HEK293 (cell line): ENCODE data around the gene EBP.

Experiments
- CTCF ChIA-PET: fragments of 350-600 bp; formaldehyde crosslinking; extraction: SDS; loops from one replicate; lab custom pipeline; 2021; ENCODE audit warnings: antibody characterized with exemption; lab: Yijun Ruan, JAX
- POLR2A ChIA-PET: fragments of 300-600 bp; formaldehyde crosslinking; extraction: SDS; loops from one replicate; lab custom pipeline; 2020; ENCODE audit warnings: antibody characterized with exemption, inconsistent platforms; lab: Yijun Ruan, JAX
- H3K27ac ChIP-seq: fragments of 200-500 bp; sonication (Bioruptor generic); 2 replicates; pipeline ENCODE4 v1.5.1; 2014; ENCODE audit warnings: low read depth, low read length, control low read depth, inconsistent platforms; ENCODE audit errors: extremely low read depth
- H3K36me3 ChIP-seq, 2 experiments: fragments of 200-500 bp in 1 of 2; sonication (Bioruptor generic) in 1 of 2; 1 replicate in 1 of 2; 2 replicates in 1 of 2; pipeline ENCODE4 v1.5.1; 2014 to 2017; ENCODE audit warnings: inconsistent platforms in 2 of 2, low read length in 2 of 2; ENCODE audit not compliant: control insufficient read depth in 2 of 2, insufficient read depth in 1 of 2
- H3K4me1 ChIP-seq: fragments of 200-500 bp; sonication (Bioruptor generic); 2 replicates; pipeline ENCODE4 v1.5.1; 2014; ENCODE audit warnings: mild to moderate bottlenecking, low read length, inconsistent platforms; ENCODE audit not compliant: control insufficient read depth, insufficient read depth
- H3K4me3 ChIP-seq: 2 replicates; pipeline ENCODE4 v1.5.1; 2011; ENCODE audit warnings: low read depth, mild to moderate bottlenecking, control low read depth, low read length, moderate library complexity
- H3K9me3 ChIP-seq: fragments of 200-500 bp; sonication (Bioruptor generic); 2 replicates; pipeline ENCODE4 v1.5.1; 2014; ENCODE audit warnings: low read depth, low read length, inconsistent platforms; ENCODE audit not compliant: control insufficient read depth, insufficient read depth
- KLF1 ChIP-seq: fragments of 450-650 bp; formaldehyde crosslinking; IDR thresholded peaks from 2 replicates; pipeline ENCODE4 v1.5.1; 2016; ENCODE audit warnings: missing biosample characterization, missing genetic modification characterization
- MEIS1 ChIP-seq: sonication (generic); formaldehyde crosslinking; IDR thresholded peaks from 2 replicates; pipeline ENCODE4 v1.8.1; 2022; ENCODE audit warnings: missing genetic modification reagents, mild to moderate bottlenecking, borderline replicate concordance
- PRDM1 ChIP-seq: fragments of 450-650 bp; formaldehyde crosslinking; IDR thresholded peaks from 2 replicates; pipeline ENCODE4; 2016; ENCODE audit warnings: missing biosample characterization, missing genetic modification characterization
- PRDM10 ChIP-seq: fragments of 450-650 bp; formaldehyde crosslinking; IDR thresholded peaks from 2 replicates; pipeline ENCODE4 v1.5.1; 2016; ENCODE audit warnings: missing biosample characterization, missing genetic modification characterization
- RBAK ChIP-seq: fragments of 450-650 bp; formaldehyde crosslinking; IDR thresholded peaks from 2 replicates; pipeline ENCODE4 v1.5.1; 2016; ENCODE audit warnings: missing biosample characterization, missing genetic modification characterization
- ZBTB17 ChIP-seq: fragments of 450-650 bp; formaldehyde crosslinking; IDR thresholded peaks from 2 replicates; pipeline ENCODE4 v1.5.1; 2016; ENCODE audit warnings: missing biosample characterization, missing genetic modification characterization
- ZBTB21 ChIP-seq: fragments of 450-650 bp; formaldehyde crosslinking; IDR thresholded peaks from 2 replicates; pipeline ENCODE4 v1.5.1; 2017; ENCODE audit warnings: missing biosample characterization, missing genetic modification characterization
- ZBTB44 ChIP-seq: fragments of 450-650 bp; IDR thresholded peaks from 2 replicates; pipeline ENCODE4 v1.5.1; 2018; ENCODE audit warnings: missing biosample characterization, mild to moderate bottlenecking, missing genetic modification characterization
- ZNF19 ChIP-seq: fragments of 450-650 bp; formaldehyde crosslinking; IDR thresholded peaks from 2 replicates; pipeline ENCODE4; 2016; ENCODE audit warnings: missing biosample characterization, missing genetic modification characterization, low read depth
- ZNF248 ChIP-seq: fragments of 450-650 bp; formaldehyde crosslinking; IDR thresholded peaks from 2 replicates; pipeline ENCODE4 v1.5.1; 2017; ENCODE audit warnings: missing biosample characterization, missing genetic modification characterization
- ZNF510 ChIP-seq: fragments of 450-650 bp; formaldehyde crosslinking; IDR thresholded peaks from 2 replicates; pipeline ENCODE4 v1.5.1; 2018; ENCODE audit warnings: mild to moderate bottlenecking, missing genetic modification characterization, missing biosample characterization; ENCODE audit not compliant: insufficient replicate concordance
- ZNF544 ChIP-seq: fragments of 450-650 bp; formaldehyde crosslinking; IDR thresholded peaks from 2 replicates; pipeline ENCODE4 v1.5.0; 2017; ENCODE audit warnings: missing biosample characterization, missing genetic modification characterization
- ZNF580 ChIP-seq: fragments of 450-650 bp; formaldehyde crosslinking; IDR thresholded peaks from 2 replicates; pipeline ENCODE4 v1.5.1; 2016; ENCODE audit warnings: missing biosample characterization, missing genetic modification characterization
- ZNF585B ChIP-seq: fragments of 450-650 bp; formaldehyde crosslinking; IDR thresholded peaks from 2 replicates; pipeline ENCODE4 v1.5.1; 2016; ENCODE audit warnings: missing biosample characterization, missing genetic modification characterization
- ZNF629 ChIP-seq: fragments of 450-650 bp; formaldehyde crosslinking; IDR thresholded peaks from 2 replicates; pipeline ENCODE4 v1.5.1; 2017; ENCODE audit warnings: missing biosample characterization, missing genetic modification characterization
- ZNF692 ChIP-seq: fragments of 450-650 bp; formaldehyde crosslinking; IDR thresholded peaks from 2 replicates; pipeline ENCODE4 v1.5.1; 2016; ENCODE audit warnings: missing biosample characterization, missing genetic modification characterization
- ZSCAN30 ChIP-seq: fragments of 450-650 bp; IDR thresholded peaks from 2 replicates; pipeline ENCODE4 v1.5.1; 2018; ENCODE audit warnings: missing biosample characterization, mild to moderate bottlenecking, missing genetic modification characterization, moderate library complexity
- TF ChIP-seq, protein P1 (sequence below): fragments of 450-650 bp; formaldehyde crosslinking; IDR thresholded peaks from 2 replicates; pipeline ENCODE4 v1.5.1; 2017; ENCODE audit warnings: missing biosample characterization, missing genetic modification characterization

Gene EBP

GRCh38 chrX:48530736-48531135, 9.1 kb downstream of the EBP start:
- Histone ChIP-seq H3K9me3 (no peaks in the 10 kb centered on the region), H3K27ac (no peak overlapping the region)
- POLR2A ChIA-PET = interaction anchor here (2.0 kb wide), 1 partner anchor 9 kb away, joined by 8 read pairs; the partner anchor contains the start of gene EBP
- TF ChIP-seq ZSCAN30 (tag by site-specific recombination) = no peak
- TF ChIP-seq MEIS1 (CRISPR knock-in tag) = no peak
- no peak for TF ChIP-seq RBAK (tag by site-specific recombination)
- no peak for TF ChIP-seq ZBTB21
- TF ChIP-seq ZBTB44 (tag by site-specific recombination) = no peak
- no peak for TF ChIP-seq ZNF248 (tag by site-specific recombination)
- TF ChIP-seq, all 188 proteins: peak for 0
- Histone ChIP-seq H3K4me1 (no peaks in the 10 kb centered on the region), H3K36me3 (peaks cover 13 to 30% of the 10 kb centered on the region in 2 experiments; a peak in 2 of 3 replicates), H3K4me3 (no peak overlapping the region)
- CTCF ChIA-PET = no interaction called here

- Histone ChIP-seq H3K4me1 (no peaks in the 10 kb centered on the region), H3K4me3 (no peak overlapping the region), H3K36me3 (peaks cover 6 to 27% of the 10 kb centered on the region in 2 experiments; a peak in 2 of 3 replicates), H3K9me3 (no peaks in the 10 kb centered on the region), H3K27ac (no peak overlapping the region)
- CTCF ChIA-PET = no interaction called here
- TF ChIP-seq PRDM10 (tag by site-specific recombination) (peak; percentile 79), PRDM1 (tag by site-specific recombination) (0 out of 2 replicates have a peak, but pooled peaks have one; percentile 22), ZNF629 (no peak), ZNF510 (tag by site-specific recombination) (no peak), ZNF580 (no peak), ZBTB17 (tag by site-specific recombination) (peak; percentile 57), ZNF544 (tag by site-specific recombination) (no peak), RBAK (tag by site-specific recombination) (no peak), ZNF19 (tag by site-specific recombination) (no peak), ZNF585B (tag by site-specific recombination) (no peak), ZNF692 (tag by site-specific recombination) (0 out of 2 replicates have a peak, but pooled peaks have one; percentile 16), KLF1 (tag by site-specific recombination) (peak; percentile 63; the same call in 1 of the 2 replicates)
- TF ChIP-seq, protein P1, sequence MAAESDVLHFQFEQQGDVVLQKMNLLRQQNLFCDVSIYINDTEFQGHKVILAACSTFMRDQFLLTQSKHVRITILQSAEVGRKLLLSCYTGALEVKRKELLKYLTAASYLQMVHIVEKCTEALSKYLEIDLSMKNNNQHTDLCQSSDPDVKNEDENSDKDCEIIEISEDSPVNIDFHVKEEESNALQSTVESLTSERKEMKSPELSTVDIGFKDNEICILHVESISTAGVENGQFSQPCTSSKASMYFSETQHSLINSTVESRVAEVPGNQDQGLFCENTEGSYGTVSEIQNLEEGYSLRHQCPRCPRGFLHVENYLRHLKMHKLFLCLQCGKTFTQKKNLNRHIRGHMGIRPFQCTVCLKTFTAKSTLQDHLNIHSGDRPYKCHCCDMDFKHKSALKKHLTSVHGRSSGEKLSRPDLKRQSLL (tag by site-specific recombination) = no peak
- POLR2A ChIA-PET = interaction anchor here (2.0 kb wide), 1 partner anchor 10 kb away, joined by 8 read pairs; the partner anchor contains the start of gene EBP
These were observed 9.9 kb downstream of the EBP start for GRCh38 chrX:48531358-48531959.
